GM12878 (cell line): ENCODE results near the gene IL17RA. TPM values are rescaled to one million over a fixed set of nuclear protein-coding genes. Genes with fewer than 3 reads are reported as not detected.

Source experiments
- BCL3 ChIP-seq: IDR thresholded peaks from 2 replicates; pipeline ENCODE4 v1.6.1; 2011; ENCODE audit warnings: borderline replicate concordance, low read depth, mild to moderate bottlenecking, moderate library complexity, low read length; ENCODE audit not compliant: insufficient read depth, poor library complexity, severe bottlenecking
- DPF2 ChIP-seq: fragments of 450-650 bp; IDR thresholded peaks from 2 replicates; pipeline ENCODE4 v1.6.1; 2017; ENCODE audit warnings: mild to moderate bottlenecking
- FOS ChIP-seq: IDR thresholded peaks from 3 replicates; pipeline ENCODE4 v1.6.1; 2011; ENCODE audit warnings: borderline replicate concordance; ENCODE audit not compliant: insufficient read length; ENCODE audit errors: extremely low read depth
- IRF5 ChIP-seq: fragments of 450-650 bp; IDR thresholded peaks from 2 replicates; pipeline ENCODE4 v1.6.1; 2017; ENCODE audit warnings: borderline replicate concordance
- KDM1A ChIP-seq: fragments of 200-600 bp; sonication (generic); IDR thresholded peaks from 2 replicates; pipeline ENCODE4 v1.6.1; 2016; ENCODE audit warnings: borderline replicate concordance
- KLF5 ChIP-seq: fragments of 450-650 bp; IDR thresholded peaks from 2 replicates; pipeline ENCODE4 v1.6.1; 2014; ENCODE audit warnings: mild to moderate bottlenecking; ENCODE audit not compliant: partially characterized antibody
- LARP7 ChIP-seq: fragments of 450-650 bp; IDR thresholded peaks from 2 replicates; pipeline ENCODE4 v1.6.1; 2017; ENCODE audit warnings: mild to moderate bottlenecking
- PBX3 ChIP-seq: IDR thresholded peaks from 2 replicates; pipeline ENCODE4 v1.6.1; 2011; ENCODE audit warnings: mild to moderate bottlenecking, low read depth, low read length, moderate library complexity; ENCODE audit not compliant: insufficient replicate concordance
- TCF12 ChIP-seq: IDR thresholded peaks from 2 replicates; pipeline ENCODE4 v1.6.1; 2011; ENCODE audit warnings: low read depth, mild to moderate bottlenecking, low read length
- polyA plus RNA-seq, 11 experiments: library from polyadenylated mRNA; depleted of rRNA in 4 of 11; unstranded in 6 of 11; stranded (reverse) in 5 of 11; fragments of >200 nt; fragmentation: Nextera tagmentation in 4 of 11; fragmentation: Illumina TruSeq in 1 of 11; extraction: Ambion mirVana in 4 of 11; extraction: Trizol in 1 of 11; gene quantifications; 1 replicate in 1 of 11; 2 replicates in 10 of 11; pipeline versions ENCODE4 v1.2.1 to v1.2.3, GENCODE V29; 2011 to 2016; ENCODE audit warnings: inconsistent platforms in 2 of 11, missing spikeins in 2 of 11, low read depth in 1 of 11
- total RNA-seq, 4 experiments: library from RNA; depleted of rRNA in 3 of 4; stranded (reverse); fragments of >200 nt in 3 of 4; fragmentation: Illumina TruSeq in 1 of 4; extraction: Trizol in 1 of 4; gene quantifications; 2 replicates each; pipeline versions ENCODE4 v1.2.1 to v1.2.3, GENCODE V29; 2013 to 2021

The IL17RA gene
- total and polyA plus RNA-seq, 10 of the 15 experiments (the other 5 are each of a cell fraction or from before 2014, with no cell fraction given), result 0.71 to 10.2 (median 4.2) TPM

DNA sequence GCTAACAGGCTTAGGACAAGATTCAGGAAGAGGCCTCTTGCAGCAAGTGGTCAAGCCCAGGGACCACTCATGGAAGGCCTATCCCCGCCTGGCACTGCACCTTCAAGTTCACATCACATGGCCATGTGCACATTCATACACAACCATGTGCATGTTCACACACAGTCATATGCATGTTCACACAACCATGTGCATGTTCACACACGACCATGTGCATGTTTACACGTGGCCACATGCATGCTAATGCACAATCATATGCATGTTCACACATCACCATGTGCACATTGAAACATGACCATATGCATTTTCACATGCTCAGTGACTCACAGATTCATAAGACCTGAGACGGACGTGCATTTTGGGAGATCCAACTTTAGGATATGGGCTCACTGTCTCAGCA lies 28.7 kb upstream of the IL17RA start (continued):
- no peak for TF ChIP-seq PBX3
- no peak for TF ChIP-seq KLF5
- no peak for TF ChIP-seq IRF5
- TF ChIP-seq LARP7, result no peak
- no peak for TF ChIP-seq BCL3
- no peak for TF ChIP-seq FOS
- no peak for TF ChIP-seq KDM1A
- TF ChIP-seq TCF12, result no peak
- no peak for TF ChIP-seq DPF2
- TF ChIP-seq, all 136 proteins: peak for 0
